T-helper 1 cell treated with Interleukin-12 subunit alpha and Interleukin-12 subunit beta and Interleukin-4 antibody, amounts not matched to agents 30 μg/mL and 1 μg/mL, for 36 hours (primary cell): ENCODE measurements around the gene ZNF784.

Source experiments
- H3K27ac Mint-ChIP-seq: one replicate; pipeline ENCODE4 v1.8.0; 2021; ENCODE audit warnings: mild to moderate bottlenecking, mixed read lengths
- H3K27me3 Mint-ChIP-seq: one replicate; pipeline ENCODE4 v1.8.0; 2021; ENCODE audit warnings: low read depth, mixed read lengths
- H3K36me3 Mint-ChIP-seq: one replicate; pipeline ENCODE4 v1.8.0; 2021; ENCODE audit warnings: low read depth, mixed read lengths
- H3K4me1 Mint-ChIP-seq: one replicate; pipeline ENCODE4 v1.8.0; 2021; ENCODE audit warnings: low read depth, mixed read lengths
- H3K4me3 Mint-ChIP-seq: one replicate; pipeline ENCODE4 v1.8.0; 2021; ENCODE audit warnings: mild to moderate bottlenecking, moderate library complexity, mixed read lengths
- H3K9me3 Mint-ChIP-seq: one replicate; pipeline ENCODE4 v1.8.0; 2021; ENCODE audit warnings: mixed read lengths

ZNF784 gene

GRCh38 chr19:55599842-55600661 is 24.3 kb downstream of the ZNF784 start, which contains the start of gene ZNF524:
Gene ZNF524, plus strand, starts transcription at chr19:55600288. Its CDS starts 1,825 bp downstream, at chr19:55602113.
- Mint-ChIP-seq H3K27ac (peak within 1 kb of the TSS; percentile 97), H3K36me3 (peaks cover 22% of the 10 kb centered on the region), H3K9me3 (no peaks in the 10 kb centered on the region), H3K4me1 (peaks cover 21% of the 10 kb centered on the region), H3K4me3 (peak within 1 kb of the TSS; percentile 92), H3K27me3 (no peaks in the 10 kb centered on the region)

GRCh38 chr19:55599468-55599841 is 24.9 kb downstream of the ZNF784 start, which contains the start of gene FIZ1:
Gene FIZ1, minus strand, starts transcription at chr19:55599517. Its CDS starts 1,652 bp downstream, at chr19:55597865.
- peaks cover 16% of the 10 kb centered on the region for H3K4me1 Mint-ChIP-seq
- H3K27ac Mint-ChIP-seq: peak within 1 kb of the TSS; percentile 97

GRCh38 chr19:55598719-55599467 is 25.5 kb downstream of the ZNF784 start:
- Mint-ChIP-seq H3K4me3 (peak overlapping the region; percentile 92), H3K4me1 (peaks cover 15% of the 10 kb centered on the region), H3K27me3 (no peaks in the 10 kb centered on the region), H3K27ac (peak overlapping the region; percentile 97), H3K36me3 (peaks cover 26% of the 10 kb centered on the region), H3K9me3 (no peaks in the 10 kb centered on the region)

More at GRCh38 chr19:55599468-55599841, 24.9 kb downstream of the ZNF784 start, which contains the start of gene FIZ1:
- Mint-ChIP-seq H3K9me3 (no peaks in the 10 kb centered on the region), H3K4me3 (peak within 1 kb of the TSS; percentile 92), H3K27me3 (no peaks in the 10 kb centered on the region), H3K36me3 (peaks cover 26% of the 10 kb centered on the region)

GRCh38 chr19:55598034-55598433 is 26.3 kb downstream of the ZNF784 start:
- H3K27me3 Mint-ChIP-seq: no peaks in the 10 kb centered on the region
- H3K4me1 Mint-ChIP-seq: peaks cover 13% of the 10 kb centered on the region
- peaks cover 29% of the 10 kb centered on the region for H3K36me3 Mint-ChIP-seq
- no peaks in the 10 kb centered on the region for H3K9me3 Mint-ChIP-seq
- H3K27ac Mint-ChIP-seq: no peak overlapping the region
- H3K4me3 Mint-ChIP-seq: no peak overlapping the region

GRCh38 chr19:55597501-55597921 is 26.9 kb downstream of the ZNF784 start:
- Mint-ChIP-seq H3K9me3 (no peaks in the 10 kb centered on the region), H3K4me1 (peaks cover 13% of the 10 kb centered on the region), H3K27me3 (no peaks in the 10 kb centered on the region), H3K4me3 (no peak overlapping the region), H3K27ac (no peak overlapping the region), H3K36me3 (peaks cover 29% of the 10 kb centered on the region)

GRCh38 chr19:55596304-55596703 is 28.1 kb downstream of the ZNF784 start:
- Mint-ChIP-seq H3K36me3 (peaks cover 34% of the 10 kb centered on the region), H3K4me3 (no peak overlapping the region), H3K27ac (no peak overlapping the region), H3K9me3 (no peaks in the 10 kb centered on the region), H3K27me3 (no peaks in the 10 kb centered on the region), H3K4me1 (peaks cover 10% of the 10 kb centered on the region)

GRCh38 chr19:55594996-55595545 is 29.3 kb downstream of the ZNF784 start:
- Mint-ChIP-seq H3K4me3 (no peak overlapping the region), H3K36me3 (peaks cover 37% of the 10 kb centered on the region), H3K9me3 (no peaks in the 10 kb centered on the region), H3K27me3 (no peaks in the 10 kb centered on the region), H3K4me1 (peaks cover 5% of the 10 kb centered on the region), H3K27ac (no peak overlapping the region)

- no peaks in the 10 kb centered on the region for H3K27me3 Mint-ChIP-seq
- H3K4me3 Mint-ChIP-seq: no peak overlapping the region
- H3K36me3 Mint-ChIP-seq: peaks cover 34% of the 10 kb centered on the region
- no peak overlapping the region for H3K27ac Mint-ChIP-seq
- H3K4me1 Mint-ChIP-seq: no peaks in the 10 kb centered on the region
- H3K9me3 Mint-ChIP-seq: no peaks in the 10 kb centered on the region
Measured at GRCh38 chr19:55593096-55593772, 31.1 kb downstream of the ZNF784 start.

GRCh38 chr19:55592391-55593090 is 31.8 kb downstream of the ZNF784 start:
- peaks cover 32% of the 10 kb centered on the region for H3K36me3 Mint-ChIP-seq
- no peak overlapping the region for H3K4me3 Mint-ChIP-seq
- no peaks in the 10 kb centered on the region for H3K27me3 Mint-ChIP-seq
- H3K27ac Mint-ChIP-seq: no peak overlapping the region
- no peaks in the 10 kb centered on the region for H3K9me3 Mint-ChIP-seq
- H3K4me1 Mint-ChIP-seq: no peaks in the 10 kb centered on the region

GRCh38 chr19:55591555-55591954 is 32.8 kb downstream of the ZNF784 start:
- Mint-ChIP-seq H3K27me3 (peaks cover 9% of the 10 kb centered on the region), H3K27ac (peak overlapping the region; percentile 57), H3K9me3 (no peaks in the 10 kb centered on the region), H3K4me1 (peaks cover 5% of the 10 kb centered on the region), H3K4me3 (no peak overlapping the region), H3K36me3 (peaks cover 31% of the 10 kb centered on the region)

GRCh38 chr19:55590617-55591016 is 33.7 kb downstream of the ZNF784 start:
- no peak overlapping the region for H3K27ac Mint-ChIP-seq
- peaks cover 22% of the 10 kb centered on the region for H3K36me3 Mint-ChIP-seq
- no peak overlapping the region for H3K4me3 Mint-ChIP-seq

GRCh38 chr19:55590109-55590508 is 34.3 kb downstream of the ZNF784 start:
- Mint-ChIP-seq H3K27ac (no peak overlapping the region), H3K4me3 (no peak overlapping the region), H3K27me3 (peaks cover 24% of the 10 kb centered on the region), H3K36me3 (peaks cover 17% of the 10 kb centered on the region), H3K9me3 (no peaks in the 10 kb centered on the region), H3K4me1 (peaks cover 9% of the 10 kb centered on the region)

More at GRCh38 chr19:55590617-55591016, 33.7 kb downstream of the ZNF784 start:
- Mint-ChIP-seq H3K9me3 (no peaks in the 10 kb centered on the region), H3K4me1 (peaks cover 5% of the 10 kb centered on the region), H3K27me3 (peaks cover 19% of the 10 kb centered on the region)

GRCh38 chr19:55588738-55589137 is 35.6 kb downstream of the ZNF784 start:
- Mint-ChIP-seq H3K9me3 (no peaks in the 10 kb centered on the region), H3K27ac (no peak overlapping the region), H3K4me3 (no peak overlapping the region), H3K36me3 (peaks cover 11% of the 10 kb centered on the region), H3K27me3 (peaks cover 34% of the 10 kb centered on the region), H3K4me1 (peaks cover 9% of the 10 kb centered on the region)
